BE2C (cell line): Measurements from ENCODE around the gene CX3CR1. TPM values are rescaled to one million over a fixed set of nuclear protein-coding genes. Genes with fewer than 3 reads are reported as not detected.

ENCODE experiments used
- DNase-seq: peaks from one replicate; pipeline ENCODE4 v3.0.0-alpha.2; 2020
- H3K27me3 ChIP-seq: fragments of 250-450 bp; sonication (Bioruptor Pico); 2 replicates; pipeline ENCODE4 v1.5.1; 2020; ENCODE audit warnings: mild to moderate bottlenecking
- H3K36me3 ChIP-seq: fragments of 250-450 bp; sonication (Bioruptor Pico); 2 replicates; pipeline ENCODE4 v1.5.1; 2020; ENCODE audit warnings: mild to moderate bottlenecking
- H3K4me1 ChIP-seq: fragments of 250-450 bp; sonication (Bioruptor Pico); 2 replicates; pipeline ENCODE4 v1.5.1; 2020
- H3K4me3 ChIP-seq: 2 replicates; pipeline ENCODE4 v1.5.1; 2011; ENCODE audit warnings: low read depth, low read length
- H3K9me3 ChIP-seq: fragments of 250-450 bp; sonication (Bioruptor Pico); 2 replicates; pipeline ENCODE4 v1.5.1; 2020
- polyA plus RNA-seq: library from polyadenylated mRNA; unstranded; fragments of >200 nt; gene quantifications from one replicate; pipeline ENCODE4 v1.2.1, GENCODE V29; 2012; ENCODE audit warnings: low read depth, missing spikeins; ENCODE audit not compliant: insufficient read length, insufficient read depth
- TF ChIP-seq, protein P1 (sequence below): IDR thresholded peaks from 2 replicates; pipeline ENCODE4 v1.5.1; 2012; ENCODE audit warnings: mild to moderate bottlenecking, low read depth, low read length

Gene CX3CR1, protein sequence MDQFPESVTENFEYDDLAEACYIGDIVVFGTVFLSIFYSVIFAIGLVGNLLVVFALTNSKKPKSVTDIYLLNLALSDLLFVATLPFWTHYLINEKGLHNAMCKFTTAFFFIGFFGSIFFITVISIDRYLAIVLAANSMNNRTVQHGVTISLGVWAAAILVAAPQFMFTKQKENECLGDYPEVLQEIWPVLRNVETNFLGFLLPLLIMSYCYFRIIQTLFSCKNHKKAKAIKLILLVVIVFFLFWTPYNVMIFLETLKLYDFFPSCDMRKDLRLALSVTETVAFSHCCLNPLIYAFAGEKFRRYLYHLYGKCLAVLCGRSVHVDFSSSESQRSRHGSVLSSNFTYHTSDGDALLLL
- polyA plus RNA-seq, result not detected

DNA sequence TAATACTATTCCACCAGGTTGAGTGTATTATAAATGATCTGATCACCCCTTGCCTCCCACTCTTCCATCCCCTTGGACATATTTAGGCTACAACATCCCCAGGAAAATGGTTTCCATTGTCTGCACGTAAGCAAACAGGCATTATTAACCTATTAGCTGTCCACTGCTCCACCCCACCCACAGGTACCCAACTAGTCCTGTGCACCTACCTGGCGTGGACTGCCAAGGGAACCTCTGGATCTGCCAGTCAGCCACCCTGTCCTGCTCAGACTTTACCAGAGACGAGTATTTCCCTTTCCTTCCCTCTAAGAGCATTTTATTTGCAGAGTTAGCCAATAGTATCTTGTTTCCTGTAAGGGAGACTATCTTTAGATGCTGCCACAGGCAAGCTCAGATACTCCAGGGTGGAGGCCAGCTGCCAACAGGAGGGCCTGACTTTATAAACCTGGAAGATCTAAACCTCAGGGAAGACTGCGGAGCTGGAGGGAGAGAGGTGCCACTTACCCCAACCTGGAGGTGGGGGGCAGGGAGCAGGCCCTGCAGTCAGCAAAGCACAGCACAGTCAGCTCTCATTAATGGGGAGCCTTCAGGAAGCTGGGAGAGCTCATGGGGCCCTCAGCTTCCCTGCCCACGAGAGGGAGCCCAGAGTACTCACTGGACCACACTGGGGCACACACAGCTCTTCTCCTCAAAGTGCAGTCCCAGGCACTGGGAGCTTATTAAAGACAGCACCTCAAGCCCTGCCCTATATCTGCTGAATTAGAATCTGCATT is at the start of gene CX3CR1:
Gene CX3CR1 (minus strand): TSS at position 292 of the 773 bp plus-strand sequence. CDS start 13,527 bp downstream, outside the sequence.
- Histone ChIP-seq H3K4me1 (no peaks in the 10 kb centered on the region), H3K36me3 (no peaks in the 10 kb centered on the region), H3K27me3 (no peaks in the 10 kb centered on the region), H3K9me3 (no peaks in the 10 kb centered on the region), H3K4me3 (no peak within 1 kb of the TSS)
- TF ChIP-seq, protein P1, sequence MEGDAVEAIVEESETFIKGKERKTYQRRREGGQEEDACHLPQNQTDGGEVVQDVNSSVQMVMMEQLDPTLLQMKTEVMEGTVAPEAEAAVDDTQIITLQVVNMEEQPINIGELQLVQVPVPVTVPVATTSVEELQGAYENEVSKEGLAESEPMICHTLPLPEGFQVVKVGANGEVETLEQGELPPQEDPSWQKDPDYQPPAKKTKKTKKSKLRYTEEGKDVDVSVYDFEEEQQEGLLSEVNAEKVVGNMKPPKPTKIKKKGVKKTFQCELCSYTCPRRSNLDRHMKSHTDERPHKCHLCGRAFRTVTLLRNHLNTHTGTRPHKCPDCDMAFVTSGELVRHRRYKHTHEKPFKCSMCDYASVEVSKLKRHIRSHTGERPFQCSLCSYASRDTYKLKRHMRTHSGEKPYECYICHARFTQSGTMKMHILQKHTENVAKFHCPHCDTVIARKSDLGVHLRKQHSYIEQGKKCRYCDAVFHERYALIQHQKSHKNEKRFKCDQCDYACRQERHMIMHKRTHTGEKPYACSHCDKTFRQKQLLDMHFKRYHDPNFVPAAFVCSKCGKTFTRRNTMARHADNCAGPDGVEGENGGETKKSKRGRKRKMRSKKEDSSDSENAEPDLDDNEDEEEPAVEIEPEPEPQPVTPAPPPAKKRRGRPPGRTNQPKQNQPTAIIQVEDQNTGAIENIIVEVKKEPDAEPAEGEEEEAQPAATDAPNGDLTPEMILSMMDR, result no peak
- no peak for DNase-seq

DNA sequence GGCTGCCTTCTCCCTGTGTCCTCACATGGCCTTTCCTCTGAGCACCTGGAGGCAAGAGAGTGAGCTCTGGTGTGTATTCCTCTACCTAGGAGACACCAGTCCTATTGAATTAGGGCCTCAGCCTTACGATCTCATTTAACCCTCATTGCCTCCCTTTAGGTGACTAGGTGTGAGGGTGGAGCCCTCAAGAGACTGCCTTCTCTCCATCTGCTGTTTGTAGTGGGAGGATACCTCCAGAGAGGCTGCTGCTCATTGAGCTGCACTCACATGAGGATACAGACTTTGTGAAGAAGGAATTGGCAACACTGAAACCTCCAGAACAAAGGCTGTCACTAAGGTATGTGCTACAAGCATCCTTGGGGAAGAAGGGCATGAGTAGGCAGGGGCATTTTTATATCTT is 49.7 kb upstream of the CX3CR1 start, which contains the start of gene CCR8:
Gene CCR8 (plus strand): TSS at position 217 of the 400 bp plus-strand sequence. CDS start 2,623 bp downstream, outside the sequence.
- Histone ChIP-seq H3K36me3 (no peaks in the 10 kb centered on the region), H3K27me3 (no peaks in the 10 kb centered on the region), H3K4me3 (no peak within 1 kb of the TSS), H3K4me1 (no peaks in the 10 kb centered on the region), H3K9me3 (no peaks in the 10 kb centered on the region)
- DNase-seq, result no peak
- TF ChIP-seq, protein P1, result no peak

DNA sequence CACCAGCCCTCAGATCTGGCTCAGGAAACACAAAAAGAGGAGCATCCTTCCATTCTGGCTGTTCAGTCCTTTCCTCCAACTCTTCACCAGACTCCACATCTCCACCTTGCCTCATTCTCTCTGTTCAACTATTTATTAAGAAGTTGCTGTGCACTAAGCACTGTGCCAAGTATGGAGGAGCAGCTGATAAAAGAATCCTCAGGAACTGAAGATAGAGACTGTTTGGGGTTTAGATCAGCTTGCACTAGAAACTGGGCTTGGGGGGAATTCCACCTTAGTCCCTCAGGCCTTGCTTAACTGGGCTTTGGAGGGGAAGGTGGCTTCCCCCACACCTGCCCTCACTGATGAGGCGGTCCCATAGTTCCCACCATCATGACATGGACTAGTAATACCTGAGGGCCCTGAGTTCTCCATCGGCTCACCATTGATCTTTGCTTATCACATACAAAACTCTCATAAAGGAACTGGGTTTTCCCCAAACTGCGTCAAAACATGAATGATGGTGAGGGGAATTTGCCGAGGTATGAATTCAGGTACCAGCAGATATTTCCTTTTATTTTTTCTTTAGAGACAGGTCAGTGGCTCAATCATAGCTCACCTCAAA is 48.0 kb upstream of the CX3CR1 start:
- Histone ChIP-seq H3K4me3 (no peak overlapping the region), H3K36me3 (no peaks in the 10 kb centered on the region), H3K27me3 (no peaks in the 10 kb centered on the region), H3K9me3 (no peaks in the 10 kb centered on the region), H3K4me1 (no peaks in the 10 kb centered on the region)
- DNase-seq, result no peak
- TF ChIP-seq, protein P1, result no peak

DNA sequence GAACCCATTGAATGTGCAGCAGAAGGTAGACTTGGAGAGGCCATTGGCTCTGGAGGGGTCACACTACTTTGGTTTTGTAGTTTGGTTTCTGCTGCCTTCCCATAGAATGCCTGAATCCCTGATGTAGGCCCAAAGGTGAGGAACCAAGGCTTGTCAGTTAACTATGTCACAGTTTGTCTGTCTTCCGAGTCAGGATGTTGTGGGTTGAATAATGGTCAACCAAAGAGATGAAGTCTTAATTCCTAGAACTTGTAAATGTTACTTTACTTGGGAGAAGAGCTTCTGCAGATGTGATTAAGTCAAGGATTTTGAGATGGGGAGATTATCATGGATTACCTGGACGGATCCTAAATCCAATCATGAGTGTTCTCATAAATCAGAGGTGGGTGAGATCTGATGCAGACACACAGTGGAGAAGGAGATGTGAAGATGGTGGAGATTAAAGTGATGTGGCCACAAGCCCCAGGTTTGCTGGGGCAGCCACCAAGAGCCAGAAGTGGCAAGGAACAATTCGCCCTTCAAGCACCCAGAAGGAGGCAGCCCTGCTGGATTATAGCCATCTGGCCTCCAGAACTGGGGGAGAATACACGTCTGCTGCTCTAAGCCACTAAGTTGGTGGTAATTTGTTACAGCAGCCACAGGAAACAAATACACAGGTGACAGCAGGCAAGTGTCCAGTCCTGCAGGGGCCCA is 47.4 kb upstream of the CX3CR1 start:
- TF ChIP-seq, protein P1, result no peak
- Histone ChIP-seq H3K27me3 (no peaks in the 10 kb centered on the region), H3K4me1 (no peaks in the 10 kb centered on the region), H3K9me3 (no peaks in the 10 kb centered on the region), H3K36me3 (no peaks in the 10 kb centered on the region), H3K4me3 (no peak overlapping the region)
- no peak for DNase-seq

DNA sequence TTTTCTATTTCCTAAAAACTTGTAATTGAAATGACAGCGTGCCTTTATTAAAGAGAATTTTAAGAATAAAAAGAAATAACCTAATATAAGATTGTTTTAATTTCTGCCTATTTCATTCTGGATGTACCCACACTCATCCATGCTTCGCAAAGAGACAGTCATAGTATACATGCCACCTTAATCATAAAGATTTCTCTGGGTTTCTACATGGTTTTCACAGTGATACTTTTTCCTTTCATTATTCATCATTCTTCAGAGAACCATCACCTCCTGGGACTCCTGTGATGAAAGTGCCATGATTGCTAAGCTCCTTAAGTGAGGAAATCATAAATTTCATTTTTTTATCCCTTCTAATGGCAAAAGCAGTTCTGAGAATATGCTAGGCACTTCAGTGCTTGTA is 45.4 kb upstream of the CX3CR1 start:
- H3K4me3 ChIP-seq, result no peak overlapping the region
- no peaks in the 10 kb centered on the region for H3K4me1 ChIP-seq
- no peaks in the 10 kb centered on the region for H3K9me3 ChIP-seq
- no peaks in the 10 kb centered on the region for H3K36me3 ChIP-seq
- no peak for DNase-seq
- TF ChIP-seq, protein P1, result no peak
- no peaks in the 10 kb centered on the region for H3K27me3 ChIP-seq
